ENCODE data around the gene MAP6. TPM values are rescaled to one million over a fixed set of nuclear protein-coding genes. Genes with fewer than 3 reads are reported as not detected.

Gene MAP6
- total RNA-seq, 1 experiment from 2014 or later = not detected

- Histone ChIP-seq H3K9me2 (ENCODE audit: insufficient read depth) (no peaks in the 10 kb centered on the region), H3K9ac (ENCODE audit: low read length) (no peak overlapping the region), H2AFZ (ENCODE audit: low read depth, low read length, poor library complexity, severe bottlenecking) (no peak overlapping the region), H3K27ac (ENCODE audit: low read depth, low read length) (no peak overlapping the region), H3K27me3 (ENCODE audit: insufficient read depth, low read length) (no peaks in the 10 kb centered on the region), H4K20me1 (ENCODE audit: insufficient read depth) (no peaks in the 10 kb centered on the region), H3K4me1 (ENCODE audit: control insufficient read depth in 1 of 2, insufficient read depth in 2 of 2, low read length in 2 of 2) (peaks cover 0 to 5% of the 10 kb centered on the region in 2 experiments; a peak in 1 of 4 replicates), H3K79me2 (ENCODE audit: insufficient read depth, low read length) (no peaks in the 10 kb centered on the region), H3K4me2 (ENCODE audit: low read length) (no peak overlapping the region), H3K36me3 (ENCODE audit: control insufficient read depth in 1 of 2, insufficient read depth in 2 of 2, low read length in 2 of 2) (no peaks in the 10 kb centered on the region), H3K9me3 (ENCODE audit: control insufficient read depth in 1 of 2, insufficient read depth in 1 of 2, low read depth in 1 of 2, low read length in 2 of 2) (no peaks in the 10 kb centered on the region), H3K4me3 (replicated peaks in 1 of 2; ENCODE audit: low read depth in 1 of 2, low read length in 2 of 2) (no peak overlapping the region)
- TF ChIP-seq POLR2AphosphoS5 (IDR thresholded peaks at IDR 0.05; ENCODE audit: low read depth, low read length) = no peak
- ChIA-PET CTCF (no interaction called here), RAD21 (ENCODE audit: low non-redundant PET in 1 of 2, low total read pairs in 2 of 2, uncharacterized antibody in 2 of 2, unreplicated experiment in 2 of 2) (no interaction called here), POLR2A (no interaction called here)
- BruUV-seq (replicated peaks) = no TSS peak
- DNase-seq (ENCODE audit: low read depth, low spot score) = no peak
- intact Hi-C loops (cut with micrococcal nuclease) = no loop called here
- ATAC-seq = no peak
These were observed 23.0 kb upstream of the MAP6 start for GRCh38 chr11:75691804-75692203.

- Histone ChIP-seq H3K27ac (ENCODE audit: low read depth, low read length) (no peak overlapping the region), H2AFZ (ENCODE audit: low read depth, low read length, poor library complexity, severe bottlenecking) (no peak overlapping the region), H3K36me3 (ENCODE audit: control insufficient read depth in 1 of 2, insufficient read depth in 2 of 2, low read length in 2 of 2) (no peaks in the 10 kb centered on the region), H3K9me3 (ENCODE audit: control insufficient read depth in 1 of 2, insufficient read depth in 1 of 2, low read depth in 1 of 2, low read length in 2 of 2) (no peaks in the 10 kb centered on the region), H4K20me1 (ENCODE audit: insufficient read depth) (no peaks in the 10 kb centered on the region), H3K4me2 (ENCODE audit: low read length) (no peak overlapping the region), H3K9me2 (ENCODE audit: insufficient read depth) (no peaks in the 10 kb centered on the region), H3K4me3 (replicated peaks in 1 of 2; ENCODE audit: low read depth in 1 of 2, low read length in 2 of 2) (no peak overlapping the region), H3K9ac (ENCODE audit: low read length) (no peak overlapping the region), H3K79me2 (ENCODE audit: insufficient read depth, low read length) (no peaks in the 10 kb centered on the region), H3K4me1 (ENCODE audit: control insufficient read depth in 1 of 2, insufficient read depth in 2 of 2, low read length in 2 of 2) (peaks cover 0 to 5% of the 10 kb centered on the region in 2 experiments; a peak in 1 of 4 replicates), H3K27me3 (ENCODE audit: insufficient read depth, low read length) (no peaks in the 10 kb centered on the region)
- ATAC-seq (no peak), DNase-seq (ENCODE audit: low read depth, low spot score) (no peak)
- TF ChIP-seq POLR2A (IDR thresholded peaks at IDR 0.05; ENCODE audit: borderline replicate concordance, extremely low read depth, insufficient read depth, insufficient read length) (no peak), SIN3A (IDR thresholded peaks at IDR 0.05; ENCODE audit: low read depth) (no peak), CBX3 (IDR thresholded peaks at IDR 0.05; ENCODE audit: low read depth) (no peak), ZBTB33 (IDR thresholded peaks at IDR 0.05; ENCODE audit: extremely low read depth, insufficient replicate concordance, low read length) (no peak), EZH2phosphoT487 (IDR thresholded peaks at IDR 0.05; ENCODE audit: borderline replicate concordance) (no peak), RAD21 (IDR thresholded peaks at IDR 0.05; ENCODE audit: low read depth) (no peak), ZFX (IDR thresholded peaks at IDR 0.05) (no peak), EZH2 (IDR thresholded peaks at IDR 0.05) (no peak), CTCF (IDR thresholded peaks at IDR 0.05 in 2 of 3, conservative IDR thresholded peaks at IDR 0.05 in 1 of 3; ENCODE audit: borderline replicate concordance in 1 of 3, insufficient read depth in 1 of 3, low read depth in 2 of 3, low read length in 2 of 3) (no peak), JUND (IDR thresholded peaks at IDR 0.05) (no peak), ELF1 (IDR thresholded peaks at IDR 0.05; ENCODE audit: borderline replicate concordance, low read depth) (no peak), ZNF274 (IDR thresholded peaks at IDR 0.05; ENCODE audit: low read depth, low read length) (no peak), EGR1 (IDR thresholded peaks at IDR 0.05; ENCODE audit: low read depth) (no peak), SP1 (IDR thresholded peaks at IDR 0.05; ENCODE audit: low read depth) (no peak)
- intact Hi-C loops (cut with micrococcal nuclease) = no loop called here
- ChIA-PET CTCF (no interaction called here), POLR2A (interaction anchor here (1.4 kb wide), 1 partner anchor 15 kb away, joined by 4 read pairs; no protein-coding TSS in a partner anchor), RAD21 (ENCODE audit: low non-redundant PET in 1 of 2, low total read pairs in 2 of 2, uncharacterized antibody in 2 of 2, unreplicated experiment in 2 of 2) (no interaction called here)
- no TSS peak for BruUV-seq (replicated peaks)
These were observed 21.2 kb upstream of the MAP6 start for GRCh38 chr11:75689863-75690609.
